Hepatocyte (in vitro differentiated cells): ENCODE measurements around the gene NOD2. TPM values are rescaled to one million over a fixed set of nuclear protein-coding genes. Genes with fewer than 3 reads are reported as not detected.

Source experiments
- DNase-seq: peaks from one replicate; pipeline ENCODE4 v3.0.0-alpha.2; 2016; ENCODE audit warnings: low spot score
- H2AFZ ChIP-seq: fragments of 200-600 bp; sonication (generic); 2 replicates; pipeline ENCODE4 v1.6.0; 2016; ENCODE audit warnings: antibody characterized with exemption, mild to moderate bottlenecking
- H3K27ac ChIP-seq: fragments of 200-600 bp; sonication (generic); 2 replicates; pipeline ENCODE4 v1.5.1; 2016; ENCODE audit warnings: mild to moderate bottlenecking
- H3K27me3 ChIP-seq: fragments of 200-600 bp; sonication (generic); 2 replicates; pipeline ENCODE4 v1.6.1; 2016
- H3K36me3 ChIP-seq: fragments of 200-600 bp; sonication (generic); replicated peaks from 2 replicates; pipeline ENCODE4 v1.5.1; 2016; ENCODE audit warnings: low read depth; ENCODE audit not compliant: insufficient read depth
- H3K4me1 ChIP-seq: fragments of 200-600 bp; sonication (generic); 2 replicates; pipeline ENCODE4 v1.5.1; 2016; ENCODE audit warnings: mild to moderate bottlenecking, moderate library complexity; ENCODE audit not compliant: insufficient read depth
- H3K4me2 ChIP-seq: fragments of 200-600 bp; sonication (generic); 2 replicates; pipeline ENCODE4 v1.6.0; 2016
- H3K4me3 ChIP-seq: fragments of 200-600 bp; sonication (generic); 2 replicates; pipeline ENCODE4 v1.5.1; 2016; ENCODE audit warnings: mild to moderate bottlenecking
- H3K79me2 ChIP-seq: fragments of 200-600 bp; sonication (generic); 2 replicates; pipeline ENCODE4 v1.6.0; 2017; ENCODE audit warnings: mild to moderate bottlenecking
- H3K9me2 ChIP-seq: fragments of 200-600 bp; sonication (generic); replicated peaks from 2 replicates; pipeline ENCODE4 v1.6.0; 2017; ENCODE audit warnings: mild to moderate bottlenecking; ENCODE audit not compliant: insufficient read depth
- H3K9me3 ChIP-seq: fragments of 200-600 bp; sonication (generic); 2 replicates; pipeline ENCODE4 v1.5.1; 2016; ENCODE audit warnings: low read depth, mild to moderate bottlenecking
- H4K20me1 ChIP-seq: fragments of 200-600 bp; sonication (generic); 2 replicates; pipeline ENCODE4 v1.6.0; 2016; ENCODE audit warnings: mild to moderate bottlenecking; ENCODE audit not compliant: insufficient read depth, poor library complexity, severe bottlenecking
- EZH2 ChIP-seq: fragments of 200-600 bp; sonication (generic); IDR thresholded peaks from 2 replicates; pipeline ENCODE4 v1.6.1; 2016; ENCODE audit warnings: antibody characterized with exemption, mild to moderate bottlenecking, borderline replicate concordance
- EZH2phosphoT487 ChIP-seq: fragments of 200-600 bp; sonication (generic); IDR thresholded peaks from one replicate; pipeline ENCODE4 v1.6.1; 2018; ENCODE audit warnings: antibody characterized with exemption, mild to moderate bottlenecking, low read depth, moderate library complexity; ENCODE audit not compliant: unreplicated experiment, severe bottlenecking
- whole genome bisulfite sequencing: methylation state at CpG from one replicate; pipeline ENCODE4 v1.1.6; 2016; ENCODE audit warnings: low lambda C conversion rate; ENCODE audit errors: missing lambda C conversion rate; 5-methylcytosine and 5-hydroxymethylcytosine counted together
- polyA plus RNA-seq: library from polyadenylated mRNA; unstranded; fragments of >200 nt; fragmentation: Nextera tagmentation; extraction: Ambion mirVana; gene quantifications from 2 replicates; pipeline ENCODE4 v1.2.1, GENCODE V29; 2016
- total RNA-seq: library from RNA; depleted of rRNA; stranded (reverse); fragments of >200 nt; gene quantifications from 2 replicates; pipeline ENCODE4 v1.2.3, GENCODE V29; 2014
- TF ChIP-seq, protein P1 (sequence below): fragments of 200-600 bp; sonication (generic); IDR thresholded peaks from 2 replicates; pipeline ENCODE4 v1.5.1; 2016; ENCODE audit warnings: antibody characterized with exemption, mild to moderate bottlenecking; ENCODE audit not compliant: poor library complexity

The NOD2 gene
- total and polyA plus RNA-seq, 2 experiments from 2014 or later, result 0.13 TPM; not detected in 1

DNA sequence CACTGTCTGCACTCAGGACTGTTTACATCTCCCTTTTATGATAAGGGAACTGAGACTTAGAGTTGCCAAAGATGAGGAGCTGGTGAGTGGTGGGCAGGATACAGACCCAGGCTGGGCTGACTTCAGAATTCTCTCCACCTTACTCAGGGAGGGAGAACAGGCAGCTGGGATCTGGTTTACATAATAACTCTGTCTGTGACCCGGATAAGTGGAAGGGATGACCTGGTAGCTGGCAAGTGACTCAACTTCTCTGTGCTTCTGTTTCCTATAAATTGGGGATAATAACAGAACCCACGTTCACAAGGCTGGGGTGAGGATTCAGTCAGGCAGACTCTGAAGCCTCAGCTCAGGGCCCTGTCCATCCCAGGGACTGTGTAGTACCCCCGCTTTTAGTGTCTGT lies 14.9 kb upstream of the NOD2 start:
- Histone ChIP-seq H3K79me2 (no peaks in the 10 kb centered on the region), H2AFZ (no peak overlapping the region), H3K4me2 (no peak overlapping the region), H3K27me3 (no peaks in the 10 kb centered on the region), H3K4me3 (no peak overlapping the region), H3K36me3 (no peaks in the 10 kb centered on the region), H3K9me2 (no peaks in the 10 kb centered on the region), H4K20me1 (no peaks in the 10 kb centered on the region), H3K9me3 (no peaks in the 10 kb centered on the region), H3K4me1 (no peaks in the 10 kb centered on the region), H3K27ac (no peak overlapping the region)
- 54% methylated on average over 3 of the region's 3 CpGs for WGBS
- no peak for DNase-seq
- no peak for TF ChIP-seq EZH2phosphoT487
- TF ChIP-seq, protein P1, sequence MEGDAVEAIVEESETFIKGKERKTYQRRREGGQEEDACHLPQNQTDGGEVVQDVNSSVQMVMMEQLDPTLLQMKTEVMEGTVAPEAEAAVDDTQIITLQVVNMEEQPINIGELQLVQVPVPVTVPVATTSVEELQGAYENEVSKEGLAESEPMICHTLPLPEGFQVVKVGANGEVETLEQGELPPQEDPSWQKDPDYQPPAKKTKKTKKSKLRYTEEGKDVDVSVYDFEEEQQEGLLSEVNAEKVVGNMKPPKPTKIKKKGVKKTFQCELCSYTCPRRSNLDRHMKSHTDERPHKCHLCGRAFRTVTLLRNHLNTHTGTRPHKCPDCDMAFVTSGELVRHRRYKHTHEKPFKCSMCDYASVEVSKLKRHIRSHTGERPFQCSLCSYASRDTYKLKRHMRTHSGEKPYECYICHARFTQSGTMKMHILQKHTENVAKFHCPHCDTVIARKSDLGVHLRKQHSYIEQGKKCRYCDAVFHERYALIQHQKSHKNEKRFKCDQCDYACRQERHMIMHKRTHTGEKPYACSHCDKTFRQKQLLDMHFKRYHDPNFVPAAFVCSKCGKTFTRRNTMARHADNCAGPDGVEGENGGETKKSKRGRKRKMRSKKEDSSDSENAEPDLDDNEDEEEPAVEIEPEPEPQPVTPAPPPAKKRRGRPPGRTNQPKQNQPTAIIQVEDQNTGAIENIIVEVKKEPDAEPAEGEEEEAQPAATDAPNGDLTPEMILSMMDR, result no peak
- no peak for TF ChIP-seq EZH2

DNA sequence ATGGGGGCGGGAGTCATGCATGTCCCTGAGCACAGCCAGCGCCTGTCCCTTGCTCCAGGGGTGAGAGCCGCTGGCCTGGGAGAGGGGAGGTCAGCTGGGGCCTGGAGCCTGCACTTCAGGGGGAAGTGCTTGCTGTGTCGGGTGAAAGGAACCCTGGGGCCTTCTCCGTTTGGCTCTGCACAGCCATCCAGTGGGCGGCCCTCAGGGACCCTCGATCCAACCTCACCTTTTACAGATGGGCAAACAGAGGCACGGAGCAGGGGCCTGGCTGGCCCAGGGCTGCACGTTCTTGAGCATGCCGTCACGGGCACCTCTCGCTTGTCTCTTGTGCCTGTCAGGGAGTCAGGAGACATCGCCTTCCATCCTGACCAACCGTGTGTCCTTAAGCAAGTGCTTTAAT lies 14.1 kb upstream of the NOD2 start:
- Histone ChIP-seq H3K9me2 (no peaks in the 10 kb centered on the region), H3K4me3 (no peak overlapping the region), H2AFZ (no peak overlapping the region), H3K4me1 (no peaks in the 10 kb centered on the region), H3K9me3 (no peaks in the 10 kb centered on the region), H3K79me2 (no peaks in the 10 kb centered on the region), H3K27me3 (no peaks in the 10 kb centered on the region), H4K20me1 (no peaks in the 10 kb centered on the region), H3K36me3 (no peaks in the 10 kb centered on the region), H3K27ac (no peak overlapping the region), H3K4me2 (no peak overlapping the region)
- WGBS, result 90% methylated on average over 14 of the region's 14 CpGs
- DNase-seq, result no peak
- no peak for TF ChIP-seq EZH2
- no peak for TF ChIP-seq EZH2phosphoT487
- TF ChIP-seq, protein P1, result no peak

GRCh38 chr16:50679676-50680555 lies 13.5 kb upstream of the NOD2 start:
- TF ChIP-seq EZH2 (no peak), EZH2phosphoT487 (no peak)
- TF ChIP-seq, protein P1, result no peak
- H3K9me2 ChIP-seq, result no peaks in the 10 kb centered on the region
- DNase-seq, result no peak
- WGBS, result 89% methylated on average over 6 of the region's 6 CpGs
- H3K27me3 ChIP-seq, result no peaks in the 10 kb centered on the region
- no peaks in the 10 kb centered on the region for H3K4me1 ChIP-seq
- H3K4me3 ChIP-seq, result no peak overlapping the region
- H2AFZ ChIP-seq, result no peak overlapping the region
- no peaks in the 10 kb centered on the region for H3K79me2 ChIP-seq
- no peaks in the 10 kb centered on the region for H3K36me3 ChIP-seq
- H3K4me2 ChIP-seq, result no peak overlapping the region
- no peaks in the 10 kb centered on the region for H3K9me3 ChIP-seq
- no peak overlapping the region for H3K27ac ChIP-seq
- no peaks in the 10 kb centered on the region for H4K20me1 ChIP-seq
